GM18508 (cell line): ENCODE data around the gene DDX5.
"Not testable (repeated sequence)": the region's sequence is repeated elsewhere in the genome, so short reads cannot be mapped to it uniquely, and the experiment has no call there.

ENCODE experiments used
- ATAC-seq: cut with Tn5 transposase; IDR thresholded peaks from one replicate; pipeline ENCODE4 v1.9.1; 2021; ENCODE audit warnings: moderate number of reproducible peaks; ENCODE audit not compliant: insufficient read depth, unreplicated experiment

The DDX5 gene

GRCh38 chr17:64496348-64496785 is 9.7 kb downstream of the DDX5 start:
- no peak for ATAC-seq

GRCh38 chr17:64495300-64495699 is 10.8 kb downstream of the DDX5 start:
- ATAC-seq = not testable (repeated sequence)

- ATAC-seq = no peak
Observed at GRCh38 chr17:64494121-64494520, 12.0 kb downstream of the DDX5 start.

DNA sequence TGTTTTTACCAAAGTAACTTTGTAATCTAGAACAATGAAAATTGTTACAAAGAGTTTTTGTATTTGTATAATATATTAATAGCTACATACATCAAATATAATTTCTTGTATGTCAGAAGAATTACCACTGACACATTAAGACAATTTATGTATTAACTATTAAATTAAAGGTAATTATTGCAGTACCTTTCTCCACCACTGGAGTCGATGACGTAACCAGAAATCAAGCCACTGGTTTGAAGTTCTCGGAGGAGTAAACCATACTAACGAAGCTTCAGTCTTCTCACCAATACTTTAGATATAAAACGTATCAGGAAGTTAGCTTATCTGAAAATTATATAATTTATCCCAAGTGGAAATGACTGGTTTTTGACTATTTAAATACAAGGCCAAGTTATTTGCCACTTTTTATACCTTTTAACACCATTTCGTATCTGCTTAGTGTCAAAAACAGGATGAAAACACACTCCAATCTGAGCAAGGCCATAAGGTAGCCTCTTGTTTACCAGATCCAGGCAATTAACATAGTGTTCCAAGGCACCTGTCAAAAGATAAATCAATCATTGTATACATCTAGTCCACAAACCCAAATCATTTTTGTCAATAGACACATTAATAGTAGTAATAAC is 13.5 kb downstream of the DDX5 start:
- ATAC-seq = no peak

- no peak for ATAC-seq
Observed at GRCh38 chr17:64491994-64492393, 14.1 kb downstream of the DDX5 start.

GRCh38 chr17:64491034-64491860 is 14.8 kb downstream of the DDX5 start:
- ATAC-seq = no peak

DNA sequence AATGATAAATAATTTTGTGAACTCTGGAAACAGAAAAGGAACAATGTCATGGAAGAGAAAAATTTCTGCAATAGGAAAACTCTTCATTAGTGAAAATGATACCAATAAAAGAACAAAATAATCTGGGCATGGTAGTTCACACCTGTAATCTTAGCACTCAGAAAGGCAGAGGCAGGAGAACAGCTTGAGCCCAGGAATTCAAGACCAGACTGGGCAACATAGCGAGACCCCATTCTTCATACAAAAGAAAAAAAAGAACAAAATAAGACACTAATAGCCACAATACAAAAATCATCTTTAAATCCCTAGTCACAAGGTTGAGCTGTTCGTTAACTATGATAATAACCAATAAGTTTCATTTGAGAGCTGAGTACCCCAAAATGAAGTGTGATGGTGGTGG is 17.8 kb downstream of the DDX5 start:
- no peak for ATAC-seq

DNA sequence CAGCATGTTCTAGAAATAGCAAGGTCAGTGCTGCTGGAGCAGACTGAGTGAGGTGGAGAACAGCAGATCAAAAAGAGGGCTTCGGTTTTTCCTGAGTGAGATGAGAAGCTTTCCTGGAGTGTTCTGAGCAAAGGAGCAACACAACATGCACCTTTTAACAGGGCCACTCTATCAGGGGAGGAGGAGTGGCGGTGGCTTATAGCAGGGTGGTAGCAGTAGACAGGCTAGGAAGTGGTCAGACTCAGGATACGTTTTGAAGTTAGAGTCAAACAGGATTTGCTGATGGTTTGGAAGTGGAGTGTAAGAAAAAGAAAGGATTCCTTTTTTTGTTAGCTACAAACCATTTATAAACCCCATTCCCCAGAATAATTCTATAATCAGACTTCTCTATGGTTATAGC is 21.7 kb downstream of the DDX5 start:
- no peak for ATAC-seq

- ATAC-seq = no peak
Observed at GRCh38 chr17:64480951-64481350, 25.1 kb downstream of the DDX5 start.

DNA sequence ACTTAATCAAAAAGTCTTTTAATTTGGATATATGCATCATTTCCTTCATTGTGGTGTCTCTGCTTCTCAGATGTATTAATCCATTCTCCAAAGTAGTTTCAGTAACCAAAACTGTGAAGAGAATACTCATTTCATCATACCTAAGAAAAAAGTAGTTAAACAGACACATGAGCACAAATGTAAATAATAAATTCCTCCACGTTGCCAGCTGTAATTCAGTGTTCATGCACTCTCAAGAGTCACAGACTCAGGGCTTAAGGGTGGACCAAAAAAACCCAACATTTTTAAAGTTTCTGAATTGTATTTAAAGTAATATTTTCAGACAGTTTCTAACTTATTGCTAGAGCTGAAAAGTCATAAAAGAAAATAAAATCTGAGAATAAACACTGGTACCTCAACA is 28.2 kb downstream of the DDX5 start:
- ATAC-seq = no peak

- no peak for ATAC-seq
Observed at GRCh38 chr17:64472564-64472963, 33.5 kb downstream of the DDX5 start.

GRCh38 chr17:64471440-64471839 is 34.6 kb downstream of the DDX5 start:
- no peak for ATAC-seq

GRCh38 chr17:64470625-64471024 is 35.5 kb downstream of the DDX5 start:
- ATAC-seq = no peak

- ATAC-seq = not testable (repeated sequence)
Observed at GRCh38 chr17:64466834-64467233, 39.3 kb downstream of the DDX5 start.

GRCh38 chr17:64466019-64466735 is 39.9 kb downstream of the DDX5 start:
- no peak for ATAC-seq

- no peak for ATAC-seq
Observed at GRCh38 chr17:64461788-64462187, 44.3 kb downstream of the DDX5 start.

DNA sequence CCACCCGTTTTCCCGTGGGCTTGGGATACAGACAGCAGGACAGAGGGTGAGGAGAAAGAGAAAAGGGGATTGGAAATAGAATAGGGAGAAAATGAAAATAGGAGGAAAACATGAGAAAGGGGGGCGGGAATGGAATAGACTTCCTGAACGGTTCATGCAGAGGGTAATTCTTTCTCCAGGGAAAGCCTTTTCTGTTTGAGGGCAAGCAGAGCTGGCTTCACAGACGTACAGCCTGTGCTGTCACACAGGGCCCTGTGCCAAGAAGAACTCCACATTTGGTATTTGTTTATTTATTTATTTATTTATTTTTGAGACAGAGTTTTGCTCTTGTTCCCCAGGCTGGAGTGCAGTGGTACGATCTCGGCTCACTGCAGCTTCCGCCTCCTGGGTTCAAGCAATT is 45.1 kb downstream of the DDX5 start:
- no peak for ATAC-seq

- ATAC-seq = not testable (repeated sequence)
Observed at GRCh38 chr17:64459818-64460217, 46.3 kb downstream of the DDX5 start.

GRCh38 chr17:64459284-64459747 is 46.8 kb downstream of the DDX5 start:
- no peak for ATAC-seq

DNA sequence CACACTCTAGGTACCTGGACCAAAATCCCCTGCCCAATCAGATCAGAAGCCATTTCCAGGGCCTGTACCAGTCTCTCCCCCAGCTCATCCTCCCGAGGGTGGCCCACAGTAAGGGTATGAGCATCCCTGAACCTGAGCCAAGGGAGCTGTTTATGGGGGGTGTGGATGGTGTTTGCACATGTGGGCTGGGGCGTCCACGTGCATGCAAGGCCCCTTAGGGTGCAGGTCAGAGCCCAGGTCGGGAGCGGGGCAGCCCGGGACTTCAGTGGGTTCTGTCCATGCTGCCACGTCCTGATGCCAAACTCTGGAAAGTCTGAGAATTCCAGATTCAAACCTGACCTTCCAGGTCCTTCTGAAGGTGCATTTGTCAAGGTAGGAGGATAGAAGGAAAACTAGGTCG is 47.3 kb downstream of the DDX5 start:
- no peak for ATAC-seq

DNA sequence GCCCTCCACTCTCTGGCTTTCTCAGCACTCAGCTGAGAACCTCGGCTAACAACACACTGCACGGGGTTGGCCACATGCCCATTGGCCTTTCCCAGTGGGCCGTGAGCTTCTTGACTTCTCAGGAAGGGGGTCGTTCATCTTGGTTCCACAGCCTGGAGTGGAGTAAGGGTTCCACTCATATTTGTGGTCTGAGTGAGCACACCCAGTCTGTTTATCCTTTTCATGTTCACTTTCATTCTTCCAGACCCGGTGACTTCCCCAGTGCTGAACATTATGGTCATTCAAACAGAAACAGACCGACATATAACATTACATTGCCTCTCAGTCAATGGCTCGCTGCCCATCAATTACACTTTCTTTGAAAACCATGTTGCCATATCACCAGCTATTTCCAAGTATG is 48.9 kb downstream of the DDX5 start:
- ATAC-seq = no peak
